Heart left ventricle (tissue), 13 donors: Measurements from ENCODE around the gene CHCHD3.

Experiments
- POLR2A ChIP-seq, 2 donors: fragments of 450-650 bp; IDR thresholded peaks; one replicate each; pipeline ENCODE4 v1.6.1; 2017; ENCODE audit warnings: antibody characterized with exemption in 2 of 2, mild to moderate bottlenecking in 2 of 2, moderate library complexity in 2 of 2
- TF ChIP-seq, protein P1 (sequence below), 12 donors: fragments of 200-600 bp; sonication (generic) in 4 of 12; IDR thresholded peaks; one replicate each; pipeline versions ENCODE4 v1.5.0 to v1.8.0; 2018 to 2022; ENCODE audit warnings: antibody characterized with exemption in 12 of 12, mild to moderate bottlenecking in 5 of 12
- donor health status: ischemic (EF 13 %, LVEDD 7.1; RV severe dilation, severe dysfunction).
- donor health status: DM: no; HTN: yes; CAD: no.
- donor health status: DM: no; HTN: no; CAD: no.
- donor health status: ischemic (EF 25% LVEDD 6.9; RV normal size, moderate dysfunction).
- donor health status: ischemic (EF 25% LVEDD 5.7; RV mildly dilated, moderate dysfunction).
- donor health status: ischemic (EF 35%, LVEDD 5.7; RV mildly dilated, moderate dysfunction).
- donor health status: nonischemic (EF 11% LVEDD 7.7; RV severe dilation, severe dysfunction).
- donor health status: DM: yes; HTN: yes; CAD: no.
- donor health status: PGD.
- donor health status: ischemic (EF 29% LVEDD 5.4; RV normal size, mild dysfunction).
- donor health status: nonischemic (EF 23%, LVEDD 6.1; RV moderate dilation, normal function).

DNA sequence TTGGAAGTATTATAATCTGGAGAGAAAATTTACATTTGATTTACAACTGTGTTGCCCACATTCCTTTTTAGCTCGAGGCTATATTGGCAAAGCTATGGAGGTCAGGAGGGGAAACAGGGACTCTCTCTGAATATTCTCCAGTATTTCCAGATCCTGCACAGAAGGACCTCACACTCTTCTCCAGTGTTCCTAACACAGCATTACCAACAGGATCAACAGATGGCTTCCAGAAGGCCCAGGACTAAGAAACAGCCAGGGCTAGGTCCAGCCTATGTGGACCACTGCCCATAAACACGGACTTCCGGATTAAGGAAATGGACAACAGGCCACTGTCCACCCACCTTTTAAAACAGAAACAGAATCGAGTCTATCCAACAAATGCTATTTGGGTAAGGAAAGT lies 65.3 kb downstream of the CHCHD3 start:
- TF ChIP-seq, protein P1, sequence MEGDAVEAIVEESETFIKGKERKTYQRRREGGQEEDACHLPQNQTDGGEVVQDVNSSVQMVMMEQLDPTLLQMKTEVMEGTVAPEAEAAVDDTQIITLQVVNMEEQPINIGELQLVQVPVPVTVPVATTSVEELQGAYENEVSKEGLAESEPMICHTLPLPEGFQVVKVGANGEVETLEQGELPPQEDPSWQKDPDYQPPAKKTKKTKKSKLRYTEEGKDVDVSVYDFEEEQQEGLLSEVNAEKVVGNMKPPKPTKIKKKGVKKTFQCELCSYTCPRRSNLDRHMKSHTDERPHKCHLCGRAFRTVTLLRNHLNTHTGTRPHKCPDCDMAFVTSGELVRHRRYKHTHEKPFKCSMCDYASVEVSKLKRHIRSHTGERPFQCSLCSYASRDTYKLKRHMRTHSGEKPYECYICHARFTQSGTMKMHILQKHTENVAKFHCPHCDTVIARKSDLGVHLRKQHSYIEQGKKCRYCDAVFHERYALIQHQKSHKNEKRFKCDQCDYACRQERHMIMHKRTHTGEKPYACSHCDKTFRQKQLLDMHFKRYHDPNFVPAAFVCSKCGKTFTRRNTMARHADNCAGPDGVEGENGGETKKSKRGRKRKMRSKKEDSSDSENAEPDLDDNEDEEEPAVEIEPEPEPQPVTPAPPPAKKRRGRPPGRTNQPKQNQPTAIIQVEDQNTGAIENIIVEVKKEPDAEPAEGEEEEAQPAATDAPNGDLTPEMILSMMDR (IDR thresholded peaks at IDR 0.05): no peak
- no peak for TF ChIP-seq POLR2A (IDR thresholded peaks at IDR 0.05)
